Measurements from ENCODE around the gene C19orf81. TPM values are rescaled to one million over a fixed set of nuclear protein-coding genes. Genes with fewer than 3 reads are reported as not detected.

The C19orf81 gene
- polyA plus RNA-seq, 1 donor (not counting 4 experiments of a cell fraction or from before 2014, with no cell fraction given), result not detected

GRCh38 chr19:50668879-50669278, 19.6 kb downstream of the C19orf81 start:
- no peak overlapping the region for H3K27ac ChIP-seq (ENCODE audit: control insufficient read depth, insufficient read depth, low read length)
- FAIRE-seq (no peak), DNase-seq (ENCODE audit: low read depth, low spot score) (no peak)
- no peak overlapping the region for H3K9ac ChIP-seq (ENCODE audit: control insufficient read depth, extremely low read depth, insufficient read depth, low read length)
- H3K9me1 ChIP-seq (ENCODE audit: control insufficient read depth, extremely low read depth, insufficient read depth, low read length), result no peaks in the 10 kb centered on the region
- H2AFZ ChIP-seq (ENCODE audit: control insufficient read depth, low read length), result no peak overlapping the region
- no peak for TF ChIP-seq EZH2 (IDR thresholded peaks at IDR 0.05; ENCODE audit: low read length)
- TF ChIP-seq CTCF (optimal IDR thresholded peaks at IDR 0.05 in 1 of 3, IDR thresholded peaks at IDR 0.05 in 1 of 3, conservative IDR thresholded peaks at IDR 0.05 in 1 of 3; ENCODE audit: extremely low read depth in 1 of 3, insufficient read depth in 2 of 3, low read length in 3 of 3), result no peak
- no peaks in the 10 kb centered on the region for H3K79me2 ChIP-seq (ENCODE audit: control insufficient read depth, insufficient read depth, low read length)
- no peaks in the 10 kb centered on the region for H3K4me1 ChIP-seq (ENCODE audit: control insufficient read depth, extremely low read depth, insufficient read depth, low read length)
- H3K9me3 ChIP-seq (ENCODE audit: control insufficient read depth, low read depth, low read length), result no peaks in the 10 kb centered on the region
- peaks cover 2% of the 10 kb centered on the region for H4K20me1 ChIP-seq (ENCODE audit: control insufficient read depth, extremely low read depth, insufficient read depth, low read length)
- H3K36me3 ChIP-seq (ENCODE audit: control insufficient read depth in 2 of 2, extremely low read depth in 1 of 2, insufficient read depth in 2 of 2, low read length in 2 of 2), result no peaks in the 10 kb centered on the region
- no peak overlapping the region for H3K4me2 ChIP-seq (ENCODE audit: control insufficient read depth, extremely low read depth, insufficient read depth, low read depth, low read length)
- peaks cover 55% of the 10 kb centered on the region for H3K27me3 ChIP-seq (ENCODE audit: control insufficient read depth, extremely low read depth, insufficient read depth, low read length)
- no peak overlapping the region for H3K4me3 ChIP-seq (ENCODE audit: control insufficient read depth in 2 of 3, extremely low read depth in 1 of 3, insufficient read depth in 2 of 3, low read depth in 1 of 3, low read length in 3 of 3)
- dilution Hi-C loops (cut with MboI; ENCODE audit: extremely low pct_ligation_motif_present, low sequenced_read_pairs), result no loop called here

- Histone ChIP-seq H2AFZ (ENCODE audit: control insufficient read depth, low read length) (no peak overlapping the region), H3K9ac (ENCODE audit: control insufficient read depth, extremely low read depth, insufficient read depth, low read length) (no peak overlapping the region), H3K27ac (ENCODE audit: control insufficient read depth, insufficient read depth, low read length) (no peak overlapping the region), H3K9me3 (ENCODE audit: control insufficient read depth, low read depth, low read length) (no peaks in the 10 kb centered on the region), H3K79me2 (ENCODE audit: control insufficient read depth, insufficient read depth, low read length) (no peaks in the 10 kb centered on the region), H3K4me3 (ENCODE audit: control insufficient read depth in 2 of 3, extremely low read depth in 1 of 3, insufficient read depth in 2 of 3, low read depth in 1 of 3, low read length in 3 of 3) (no peak overlapping the region), H3K36me3 (ENCODE audit: control insufficient read depth in 2 of 2, extremely low read depth in 1 of 2, insufficient read depth in 2 of 2, low read length in 2 of 2) (no peaks in the 10 kb centered on the region), H3K4me1 (ENCODE audit: control insufficient read depth, extremely low read depth, insufficient read depth, low read length) (no peaks in the 10 kb centered on the region), H3K4me2 (ENCODE audit: control insufficient read depth, extremely low read depth, insufficient read depth, low read depth, low read length) (no peak overlapping the region), H3K27me3 (ENCODE audit: control insufficient read depth, extremely low read depth, insufficient read depth, low read length) (peaks cover 55% of the 10 kb centered on the region), H4K20me1 (ENCODE audit: control insufficient read depth, extremely low read depth, insufficient read depth, low read length) (no peaks in the 10 kb centered on the region), H3K9me1 (ENCODE audit: control insufficient read depth, extremely low read depth, insufficient read depth, low read length) (no peaks in the 10 kb centered on the region)
- TF ChIP-seq CTCF (optimal IDR thresholded peaks at IDR 0.05 in 1 of 3, IDR thresholded peaks at IDR 0.05 in 1 of 3, conservative IDR thresholded peaks at IDR 0.05 in 1 of 3; ENCODE audit: extremely low read depth in 1 of 3, insufficient read depth in 2 of 3, low read length in 3 of 3) (peak; percentile 78 to 83 (median 80)), EZH2 (IDR thresholded peaks at IDR 0.05; ENCODE audit: low read length) (no peak)
- FAIRE-seq, result no peak
- no peak for DNase-seq (ENCODE audit: low read depth, low spot score)
- dilution Hi-C loops (cut with MboI; ENCODE audit: extremely low pct_ligation_motif_present, low sequenced_read_pairs), result no loop called here
These were observed 20.3 kb downstream of the C19orf81 start for GRCh38 chr19:50669302-50670101.
